ENCODE data around the gene ELOB. TPM values are rescaled to one million over a fixed set of nuclear protein-coding genes. Genes with fewer than 3 reads are reported as not detected.
A peak's percentile ranks its signal among the peaks of the same experiment; 100 is the strongest.

Gene ELOB
- total and polyA plus RNA-seq, 2 of the 13 experiments (the other 11 are each of a cell fraction or from before 2014, with no cell fraction given) = 208 to 225 TPM

GRCh38 chr16:2752035-2752849 lies 24.8 kb downstream of the ELOB start, which contains the start of gene SRRM2 (continued):
- TF ChIP-seq CEBPZ (IDR thresholded peaks at IDR 0.05; ENCODE audit: low read length) (no peak), KDM5B (CRISPR knock-in tag; IDR thresholded peaks at IDR 0.05; ENCODE audit: borderline replicate concordance) (peak; percentile 96), GABPB1 (CRISPR knock-in tag; IDR thresholded peaks at IDR 0.05) (peak; percentile 93), ZNF33A (CRISPR knock-in tag; IDR thresholded peaks at IDR 0.05; ENCODE audit: borderline replicate concordance) (peak; percentile 92; the same call in 1 of the 2 replicates), ZNF670 (CRISPR knock-in tag; IDR thresholded peaks at IDR 0.05; ENCODE audit: borderline replicate concordance) (0 out of 2 replicates have a peak, but pooled peaks have one; percentile 73), ZNF614 (CRISPR knock-in tag; IDR thresholded peaks at IDR 0.05; ENCODE audit: borderline replicate concordance) (no peak; the same call in 1 of the 2 replicates), TRAFD1 (CRISPR knock-in tag; IDR thresholded peaks at IDR 0.05; ENCODE audit: borderline replicate concordance) (no peak), ZBTB1 (CRISPR knock-in tag; IDR thresholded peaks at IDR 0.05; ENCODE audit: borderline replicate concordance) (peak; percentile 9; the same call in 1 of the 2 replicates), ZNF776 (CRISPR knock-in tag; IDR thresholded peaks at IDR 0.05) (no peak), TEF (CRISPR knock-in tag; IDR thresholded peaks at IDR 0.05) (peak; percentile 11; the same call in 1 of the 2 replicates), SAP130 (CRISPR knock-in tag; IDR thresholded peaks at IDR 0.05; ENCODE audit: low read depth) (peak; percentile 60), ZNF432 (CRISPR knock-in tag; IDR thresholded peaks at IDR 0.05; ENCODE audit: borderline replicate concordance) (no peak), ZNF260 (CRISPR knock-in tag; IDR thresholded peaks at IDR 0.05; ENCODE audit: borderline replicate concordance, low read depth) (no peak), RXRA (CRISPR knock-in tag; IDR thresholded peaks at IDR 0.05) (peak; percentile 64; the same call in 1 of the 2 replicates), ZNF546 (CRISPR knock-in tag; conservative IDR thresholded peaks at IDR 0.05) (0 out of 2 replicates have a peak, but pooled peaks have one; percentile 14), HHEX (CRISPR knock-in tag; IDR thresholded peaks at IDR 0.05) (no peak; the same call in none of the 2 replicates), ZNF367 (CRISPR knock-in tag; IDR thresholded peaks at IDR 0.05; ENCODE audit: borderline replicate concordance) (peak; percentile 70; the same call in 1 of the 2 replicates), KLF6 (CRISPR knock-in tag; IDR thresholded peaks at IDR 0.05) (peak; percentile 35; the same call in 1 of the 2 replicates), IRF2 (CRISPR knock-in tag; IDR thresholded peaks at IDR 0.05) (peak; percentile 88)
- TF ChIP-seq, protein P1, sequence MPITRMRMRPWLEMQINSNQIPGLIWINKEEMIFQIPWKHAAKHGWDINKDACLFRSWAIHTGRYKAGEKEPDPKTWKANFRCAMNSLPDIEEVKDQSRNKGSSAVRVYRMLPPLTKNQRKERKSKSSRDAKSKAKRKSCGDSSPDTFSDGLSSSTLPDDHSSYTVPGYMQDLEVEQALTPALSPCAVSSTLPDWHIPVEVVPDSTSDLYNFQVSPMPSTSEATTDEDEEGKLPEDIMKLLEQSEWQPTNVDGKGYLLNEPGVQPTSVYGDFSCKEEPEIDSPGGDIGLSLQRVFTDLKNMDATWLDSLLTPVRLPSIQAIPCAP (CRISPR knock-in tag; IDR thresholded peaks at IDR 0.05; ENCODE audit: low read depth) = no peak
- TF ChIP-seq, protein P2, sequence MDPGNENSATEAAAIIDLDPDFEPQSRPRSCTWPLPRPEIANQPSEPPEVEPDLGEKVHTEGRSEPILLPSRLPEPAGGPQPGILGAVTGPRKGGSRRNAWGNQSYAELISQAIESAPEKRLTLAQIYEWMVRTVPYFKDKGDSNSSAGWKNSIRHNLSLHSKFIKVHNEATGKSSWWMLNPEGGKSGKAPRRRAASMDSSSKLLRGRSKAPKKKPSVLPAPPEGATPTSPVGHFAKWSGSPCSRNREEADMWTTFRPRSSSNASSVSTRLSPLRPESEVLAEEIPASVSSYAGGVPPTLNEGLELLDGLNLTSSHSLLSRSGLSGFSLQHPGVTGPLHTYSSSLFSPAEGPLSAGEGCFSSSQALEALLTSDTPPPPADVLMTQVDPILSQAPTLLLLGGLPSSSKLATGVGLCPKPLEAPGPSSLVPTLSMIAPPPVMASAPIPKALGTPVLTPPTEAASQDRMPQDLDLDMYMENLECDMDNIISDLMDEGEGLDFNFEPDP (CRISPR knock-in tag; conservative IDR thresholded peaks at IDR 0.05) = 0 out of 2 replicates have a peak, but pooled peaks have one; percentile 43

All from HepG2 (cell line).